ENCODE measurements around the gene IFNGR2.
"Not testable (repeated sequence)": the region's sequence is repeated elsewhere in the genome, so short reads cannot be mapped to it uniquely, and the experiment has no call there.

The IFNGR2 gene

GRCh38 chr21:33443194-33443593 is 40.0 kb downstream of the IFNGR2 start:
- peak; percentile 57 for DNase-seq

- DNase-seq = no peak
Measured at GRCh38 chr21:33444499-33444898, 41.3 kb downstream of the IFNGR2 start.

GRCh38 chr21:33446620-33447019 is 43.4 kb downstream of the IFNGR2 start:
- not testable (repeated sequence) for DNase-seq

GRCh38 chr21:33449616-33450015 is 46.4 kb downstream of the IFNGR2 start:
- no peak for DNase-seq

GRCh38 chr21:33451634-33452071 is 48.4 kb downstream of the IFNGR2 start:
- no peak for DNase-seq

- DNase-seq = no peak
Measured at GRCh38 chr21:33452362-33452761, 49.1 kb downstream of the IFNGR2 start.

GRCh38 chr21:33455686-33456446 is 52.7 kb downstream of the IFNGR2 start:
- no peak for DNase-seq

GRCh38 chr21:33458861-33459260 is 55.6 kb downstream of the IFNGR2 start:
- DNase-seq = no peak

- no peak for DNase-seq
Measured at GRCh38 chr21:33461538-33462250, 58.5 kb downstream of the IFNGR2 start.

- not testable (repeated sequence) for DNase-seq
Measured at GRCh38 chr21:33469183-33469582, 66.0 kb downstream of the IFNGR2 start.

GRCh38 chr21:33470701-33471100 is 67.5 kb downstream of the IFNGR2 start:
- no peak for DNase-seq

GRCh38 chr21:33473344-33473743 is 70.1 kb downstream of the IFNGR2 start:
- no peak for DNase-seq

- DNase-seq = no peak
Measured at GRCh38 chr21:33477066-33477465, 73.9 kb downstream of the IFNGR2 start.

GRCh38 chr21:33478182-33478581 is 75.0 kb downstream of the IFNGR2 start:
- no peak for DNase-seq

- no peak for DNase-seq
Measured at GRCh38 chr21:33478935-33479678, 75.9 kb downstream of the IFNGR2 start.

- DNase-seq = peak; percentile 93
Measured at GRCh38 chr21:33479679-33480480, 76.7 kb downstream of the IFNGR2 start, which contains the start of gene TMEM50B. TSS of gene TMEM50B (minus strand) at chr21:33479974. CDS start at chr21:33468885, 11,089 bp downstream.

- no peak for DNase-seq
Measured at GRCh38 chr21:33480481-33481103, 77.4 kb downstream of the IFNGR2 start.

GRCh38 chr21:33481314-33481943 is 78.2 kb downstream of the IFNGR2 start:
- no peak for DNase-seq

Data from NCI-H774 (cell line).